ENCODE data around the gene CACNA1C.

Gene CACNA1C

GRCh38 chr12:2052826-2053678, at the start of gene CACNA1C:
Gene CACNA1C (plus strand): TSS chr12:2052987. CDS start chr12:2053563, 576 bp downstream.
- peak; percentile 72 for DNase-seq

GRCh38 chr12:2003676-2004112, 49.1 kb upstream of the CACNA1C start:
- no peak for DNase-seq

- DNase-seq: peak; percentile 95
Measured at GRCh38 chr12:2004113-2004929, 48.5 kb upstream of the CACNA1C start, which contains the start of gene DCP1B. Gene DCP1B (minus strand): TSS chr12:2004457. CDS start chr12:2004431, 26 bp downstream.

- DNase-seq: no peak
Measured at GRCh38 chr12:2008677-2009076, 44.1 kb upstream of the CACNA1C start.

GRCh38 chr12:2009623-2010022, 43.2 kb upstream of the CACNA1C start:
- DNase-seq: no peak

GRCh38 chr12:2011643-2012607, 40.9 kb upstream of the CACNA1C start:
- no peak for DNase-seq

- no peak for DNase-seq
Measured at GRCh38 chr12:2013086-2013485, 39.7 kb upstream of the CACNA1C start.

- DNase-seq: no peak
Measured at GRCh38 chr12:2013527-2014223, 39.1 kb upstream of the CACNA1C start.

GRCh38 chr12:2014231-2014630, 38.6 kb upstream of the CACNA1C start:
- no peak for DNase-seq

GRCh38 chr12:2016862-2017545, 35.8 kb upstream of the CACNA1C start:
- DNase-seq: no peak

- no peak for DNase-seq
Measured at GRCh38 chr12:2017546-2018337, 35.0 kb upstream of the CACNA1C start.

GRCh38 chr12:2018391-2018790, 34.4 kb upstream of the CACNA1C start:
- DNase-seq: no peak

GRCh38 chr12:2019126-2019525, 33.7 kb upstream of the CACNA1C start:
- no peak for DNase-seq

- no peak for DNase-seq
Measured at GRCh38 chr12:2020511-2020910, 32.3 kb upstream of the CACNA1C start.

GRCh38 chr12:2023365-2023764, 29.4 kb upstream of the CACNA1C start:
- DNase-seq: no peak

GRCh38 chr12:2027351-2027750, 25.4 kb upstream of the CACNA1C start:
- DNase-seq: no peak

GRCh38 chr12:2029851-2030250, 22.9 kb upstream of the CACNA1C start:
- no peak for DNase-seq

- DNase-seq: no peak
Measured at GRCh38 chr12:2032506-2032905, 20.3 kb upstream of the CACNA1C start.

GRCh38 chr12:2034633-2035430, 18.0 kb upstream of the CACNA1C start:
- DNase-seq: peak; percentile 95
